Activated CD8-positive, alpha-beta T cell treated with anti-CD3 and anti-CD28 coated beads for 36 hours (primary cell): Measurements from ENCODE around the gene BLVRA. TPM values are rescaled to one million over a fixed set of nuclear protein-coding genes. Genes with fewer than 3 reads are reported as not detected.

Experiments
- ATAC-seq: fragments of 200-7000 bp; cut with Tn5 transposase; one replicate; pipeline ENCODE4 v1.10.0; 2021; ENCODE audit warnings: mild to moderate bottlenecking, moderate library complexity
- CTCF ChIA-PET: fragments of 350-600 bp; sonication (Branson Sonifier 250); formaldehyde crosslinking; loops from one replicate; lab custom pipeline; 2021; ENCODE audit warnings: antibody characterized with exemption; lab: Charles Lee
- POLR2A ChIA-PET: fragments of 350-600 bp; sonication (Branson Sonifier 250); formaldehyde crosslinking; loops from one replicate; lab custom pipeline; 2021; ENCODE audit warnings: antibody characterized with exemption; lab: Charles Lee
- DNase-seq: peaks from one replicate; pipeline ENCODE4 v3.0.0-alpha.2; 2020
- H3K27ac Mint-ChIP-seq: one replicate; pipeline ENCODE4 v1.8.0; 2021; ENCODE audit warnings: mild to moderate bottlenecking, mixed read lengths
- H3K27me3 Mint-ChIP-seq: one replicate; pipeline ENCODE4 v1.8.0; 2021; ENCODE audit warnings: mixed read lengths
- H3K36me3 Mint-ChIP-seq: one replicate; pipeline ENCODE4 v1.8.0; 2021; ENCODE audit warnings: low read depth, mixed read lengths
- H3K4me1 Mint-ChIP-seq: one replicate; pipeline ENCODE4 v1.8.0; 2021; ENCODE audit warnings: low read depth, mixed read lengths
- H3K4me3 Mint-ChIP-seq: one replicate; pipeline ENCODE4 v1.8.0; 2021; ENCODE audit warnings: mild to moderate bottlenecking, moderate library complexity, mixed read lengths
- H3K9me3 Mint-ChIP-seq: one replicate; pipeline ENCODE4 v1.8.0; 2021; ENCODE audit warnings: mixed read lengths
- intact Hi-C: fragments of 100-400 bp; cut with micrococcal nuclease; formaldehyde crosslinking; loops from one replicate; pipeline ENCODE4 v1.10.0; 2022
- total RNA-seq, 2 experiments: library from RNA; stranded (reverse); gene quantifications; one replicate each; pipeline ENCODE4 v1.2.3, GENCODE V29; 2021
- TF ChIP-seq, protein P1 (sequence below): fragments of 200-600 bp; IDR thresholded peaks from one replicate; pipeline ENCODE4 v1.8.0; 2022; ENCODE audit warnings: antibody characterized with exemption, mild to moderate bottlenecking

The BLVRA gene
- total RNA-seq, 2 experiments from 2014 or later: 30.9 to 34.2 TPM

DNA sequence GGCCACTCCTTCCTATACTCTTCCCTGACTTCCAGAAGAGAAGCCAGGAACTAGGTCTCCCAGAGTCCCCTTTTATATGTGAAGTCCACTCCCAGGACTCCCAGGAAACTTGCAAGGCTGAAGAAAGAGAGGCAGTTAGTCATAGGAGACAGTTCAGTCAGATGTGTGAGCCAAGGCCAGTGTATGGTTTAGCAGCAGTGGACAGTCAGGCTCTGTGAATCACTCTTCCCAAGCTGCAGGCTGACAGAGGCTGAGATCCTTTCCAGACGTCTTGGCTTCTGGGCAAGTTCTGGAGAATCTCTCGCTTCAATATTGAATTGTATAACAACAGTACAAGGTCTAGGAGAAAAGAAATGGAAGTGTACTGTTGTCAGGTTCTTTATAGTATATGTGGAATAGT is 26.9 kb downstream of the BLVRA start:
- Mint-ChIP-seq H3K27ac (no peak overlapping the region), H3K4me1 (peaks cover 12% of the 10 kb centered on the region), H3K4me3 (no peak overlapping the region), H3K9me3 (no peaks in the 10 kb centered on the region), H3K27me3 (no peaks in the 10 kb centered on the region), H3K36me3 (peaks cover 3% of the 10 kb centered on the region)
- ATAC-seq: no peak
- DNase-seq: no peak
- ChIA-PET CTCF (interaction anchor here (0.7 to 1.8 kb wide), 4 partner anchors 14 to 203 kb away, joined by 3 to 7 read pairs (median 4); partner anchors contain the start of gene STK17A), POLR2A (no interaction called here)
- intact Hi-C loops: no loop called here
- TF ChIP-seq, protein P1, sequence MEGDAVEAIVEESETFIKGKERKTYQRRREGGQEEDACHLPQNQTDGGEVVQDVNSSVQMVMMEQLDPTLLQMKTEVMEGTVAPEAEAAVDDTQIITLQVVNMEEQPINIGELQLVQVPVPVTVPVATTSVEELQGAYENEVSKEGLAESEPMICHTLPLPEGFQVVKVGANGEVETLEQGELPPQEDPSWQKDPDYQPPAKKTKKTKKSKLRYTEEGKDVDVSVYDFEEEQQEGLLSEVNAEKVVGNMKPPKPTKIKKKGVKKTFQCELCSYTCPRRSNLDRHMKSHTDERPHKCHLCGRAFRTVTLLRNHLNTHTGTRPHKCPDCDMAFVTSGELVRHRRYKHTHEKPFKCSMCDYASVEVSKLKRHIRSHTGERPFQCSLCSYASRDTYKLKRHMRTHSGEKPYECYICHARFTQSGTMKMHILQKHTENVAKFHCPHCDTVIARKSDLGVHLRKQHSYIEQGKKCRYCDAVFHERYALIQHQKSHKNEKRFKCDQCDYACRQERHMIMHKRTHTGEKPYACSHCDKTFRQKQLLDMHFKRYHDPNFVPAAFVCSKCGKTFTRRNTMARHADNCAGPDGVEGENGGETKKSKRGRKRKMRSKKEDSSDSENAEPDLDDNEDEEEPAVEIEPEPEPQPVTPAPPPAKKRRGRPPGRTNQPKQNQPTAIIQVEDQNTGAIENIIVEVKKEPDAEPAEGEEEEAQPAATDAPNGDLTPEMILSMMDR: no peak

DNA sequence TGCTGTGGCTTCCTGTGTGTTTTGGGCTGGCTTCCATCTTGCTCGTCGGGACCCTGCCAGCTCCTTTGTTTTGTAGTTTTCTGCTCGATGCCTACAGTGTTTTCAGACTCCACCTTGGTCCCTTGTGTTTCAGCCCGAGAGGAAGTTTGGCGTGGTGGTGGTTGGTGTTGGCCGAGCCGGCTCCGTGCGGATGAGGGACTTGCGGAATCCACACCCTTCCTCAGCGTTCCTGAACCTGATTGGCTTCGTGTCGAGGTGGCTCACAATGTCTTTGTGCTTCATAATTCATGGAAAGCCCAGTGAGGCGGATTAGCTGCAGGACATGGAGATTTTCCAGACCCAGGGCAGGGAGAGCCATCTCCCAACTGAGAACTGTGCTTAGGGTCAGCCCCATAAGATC is 29.3 kb downstream of the BLVRA start:
- Mint-ChIP-seq H3K4me1 (peaks cover 12% of the 10 kb centered on the region), H3K27me3 (no peaks in the 10 kb centered on the region), H3K4me3 (no peak overlapping the region), H3K9me3 (no peaks in the 10 kb centered on the region), H3K27ac (no peak overlapping the region), H3K36me3 (peaks cover 9% of the 10 kb centered on the region)
- DNase-seq: no peak
- no peak for ATAC-seq
- TF ChIP-seq, protein P1: no peak
- ChIA-PET POLR2A (no interaction called here), CTCF (no interaction called here)
- intact Hi-C loops: no loop called here

DNA sequence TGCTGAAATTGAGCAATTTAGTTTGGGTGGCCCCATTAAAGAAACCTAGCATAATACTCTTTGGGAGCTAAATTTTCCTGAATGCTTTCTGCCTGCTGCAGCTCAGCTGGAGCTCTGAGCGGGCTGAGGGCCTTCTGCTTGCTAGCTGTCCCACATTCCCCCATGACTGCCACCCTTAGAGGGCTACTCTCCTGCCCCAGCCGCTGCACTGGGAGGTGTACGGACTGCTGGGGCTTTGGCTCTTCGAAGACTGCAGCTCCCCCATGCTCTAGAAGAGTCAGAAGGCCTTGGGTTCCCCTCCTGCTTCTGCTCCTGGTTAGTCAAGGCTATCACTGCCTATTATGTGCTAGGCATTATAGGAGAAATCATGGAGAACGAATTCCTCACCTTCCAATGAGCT is 31.5 kb downstream of the BLVRA start:
- ChIA-PET CTCF (interaction anchor here (1.0 to 1.6 kb wide), 6 partner anchors 21 to 252 kb away, joined by 3 to 5 read pairs (median 4); partner anchors contain the start of gene STK17A), POLR2A (interaction anchor here (1.3 kb wide), 1 partner anchor 9 kb away, joined by 4 read pairs; no protein-coding TSS in a partner anchor)
- peaks cover 2% of the 10 kb centered on the region for H3K4me1 Mint-ChIP-seq
- H3K36me3 Mint-ChIP-seq: peaks cover 10% of the 10 kb centered on the region
- ATAC-seq: no peak
- H3K27ac Mint-ChIP-seq: no peak overlapping the region
- H3K4me3 Mint-ChIP-seq: no peak overlapping the region
- DNase-seq: no peak
- intact Hi-C loops: no loop called here
- no peaks in the 10 kb centered on the region for H3K9me3 Mint-ChIP-seq
- TF ChIP-seq, protein P1: no peak
- H3K27me3 Mint-ChIP-seq: no peaks in the 10 kb centered on the region

DNA sequence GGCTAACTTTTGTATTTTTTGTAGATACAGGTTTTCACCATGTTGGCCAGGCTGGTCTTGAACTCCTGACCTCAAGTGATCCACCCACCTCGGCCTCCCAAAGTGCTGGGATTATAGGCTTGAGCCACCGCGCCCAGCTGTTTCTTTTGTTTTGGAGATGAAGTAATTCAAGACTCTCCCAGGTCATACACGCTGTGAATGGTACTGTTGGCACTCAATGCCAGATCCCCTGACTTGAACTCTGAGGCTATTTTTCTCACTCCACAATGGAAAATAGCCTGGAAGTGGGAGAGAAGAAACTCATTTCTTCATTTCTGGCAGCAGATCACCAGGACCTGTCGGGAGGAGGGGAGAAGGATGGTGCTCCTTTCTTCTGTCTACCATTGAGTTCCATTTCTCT is 32.4 kb downstream of the BLVRA start:
- H3K9me3 Mint-ChIP-seq: no peaks in the 10 kb centered on the region
- peaks cover 2% of the 10 kb centered on the region for H3K4me1 Mint-ChIP-seq
- POLR2A ChIA-PET: no interaction called here

DNA sequence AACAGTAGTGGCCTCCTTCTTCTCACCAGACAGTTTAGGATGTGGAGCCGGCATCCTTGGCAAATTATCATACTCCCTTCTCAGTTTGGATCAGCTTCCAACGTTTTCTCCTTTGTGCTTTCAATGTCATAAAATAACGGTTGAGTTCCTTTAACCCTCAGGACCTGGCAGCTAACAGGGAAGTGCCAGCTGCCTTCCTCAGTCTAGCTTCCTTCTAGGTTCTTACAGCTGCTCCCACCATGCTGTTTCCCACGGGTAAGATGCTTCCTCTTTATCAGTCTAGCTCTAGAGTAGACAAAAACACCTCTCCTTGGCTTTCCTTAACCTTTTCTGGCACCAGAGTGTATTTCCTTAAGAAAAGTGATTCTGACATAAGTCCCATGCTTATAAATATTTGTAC is 33.2 kb downstream of the BLVRA start:
- Mint-ChIP-seq H3K4me1 (peaks cover 2% of the 10 kb centered on the region), H3K9me3 (no peaks in the 10 kb centered on the region), H3K27me3 (no peaks in the 10 kb centered on the region), H3K4me3 (no peak overlapping the region), H3K36me3 (peaks cover 10% of the 10 kb centered on the region), H3K27ac (no peak overlapping the region)
- no peak for ATAC-seq
- ChIA-PET POLR2A (interaction anchor here (1.4 kb wide), 1 partner anchor 48 kb away, joined by 3 read pairs; no protein-coding TSS in a partner anchor), CTCF (interaction anchor here (1.3 to 1.6 kb wide), 3 partner anchors 19 to 209 kb away, joined by 3 to 5 read pairs (median 4); partner anchors contain the start of genes COA1 and STK17A)
- intact Hi-C loops: no loop called here
- TF ChIP-seq, protein P1: no peak
- DNase-seq: no peak

More for the DNA sequence above, 32.4 kb downstream of the BLVRA start:
- Mint-ChIP-seq H3K4me3 (no peak overlapping the region), H3K27ac (no peak overlapping the region), H3K36me3 (peaks cover 10% of the 10 kb centered on the region), H3K27me3 (no peaks in the 10 kb centered on the region)
- DNase-seq (no peak), ATAC-seq (no peak)
- TF ChIP-seq, protein P1: no peak
- CTCF ChIA-PET: interaction anchor here (1.0 to 1.6 kb wide), 4 partner anchors 20 to 253 kb away, joined by 3 to 5 read pairs (median 4); partner anchors contain the start of gene STK17A
- intact Hi-C loops: no loop called here
